NT2/D1 (cell line): ENCODE results near the gene LRRC59.

Source experiments
- DNase-seq: peaks from one replicate; pipeline ENCODE4 v3.0.0-alpha.2; 2011; ENCODE audit warnings: low read depth, low spot score
- H3K27me3 ChIP-seq: 2 replicates; pipeline ENCODE4 v1.6.0; 2011; ENCODE audit warnings: mild to moderate bottlenecking; ENCODE audit not compliant: insufficient read length, insufficient read depth
- H3K36me3 ChIP-seq: 2 replicates; pipeline ENCODE4 v1.6.1; 2011; ENCODE audit warnings: mild to moderate bottlenecking, low read length, mixed read lengths; ENCODE audit not compliant: insufficient read depth, insufficient read length
- H3K4me1 ChIP-seq: 2 replicates; pipeline ENCODE4 v1.5.1; 2011; ENCODE audit not compliant: insufficient read depth, insufficient read length
- H3K4me3 ChIP-seq: 2 replicates; pipeline ENCODE4 v1.5.1; 2011; ENCODE audit warnings: low read depth; ENCODE audit not compliant: insufficient read length
- H3K9ac ChIP-seq: 2 replicates; pipeline ENCODE4 v1.6.0; 2011; ENCODE audit warnings: low read depth; ENCODE audit not compliant: insufficient read length
- H3K9me3 ChIP-seq: 2 replicates; pipeline ENCODE4 v1.5.1; 2011; ENCODE audit warnings: mild to moderate bottlenecking, low read length; ENCODE audit not compliant: insufficient read depth
- SUZ12 ChIP-seq: IDR thresholded peaks from 2 replicates; pipeline ENCODE4 v1.6.1; 2011; ENCODE audit not compliant: insufficient read length, insufficient read depth; ENCODE audit errors: extremely low read depth
- YY1 ChIP-seq: IDR thresholded peaks from 2 replicates; pipeline ENCODE4 v1.6.1; 2011; ENCODE audit not compliant: insufficient read length, insufficient read depth
- ZNF274 ChIP-seq: IDR thresholded peaks from 2 replicates; pipeline ENCODE4 v1.6.1; 2011; ENCODE audit warnings: mild to moderate bottlenecking, low read depth, low read length

Gene LRRC59

DNA sequence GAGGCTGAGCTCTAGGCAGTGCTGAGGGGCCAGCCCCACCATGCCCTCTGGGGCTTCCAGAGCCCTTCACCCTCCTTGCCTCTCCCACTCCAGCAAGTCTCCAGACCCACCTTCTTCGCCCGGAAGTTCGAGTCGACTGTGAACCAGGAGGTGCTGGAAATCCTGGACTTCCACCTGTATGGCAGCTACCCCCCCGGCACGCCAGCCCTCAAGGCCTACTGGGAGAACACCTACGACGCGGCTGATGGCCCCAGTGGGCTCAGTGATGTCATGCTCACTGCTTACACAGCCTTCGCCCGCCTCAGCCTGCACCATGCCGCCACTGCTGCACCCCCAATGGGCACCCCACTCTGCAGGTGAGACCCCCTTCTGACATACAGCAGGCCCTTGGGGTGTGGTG is 40.9 kb downstream of the LRRC59 start:
- TF ChIP-seq ZNF274 = no peak
- TF ChIP-seq YY1 = no peak
- Histone ChIP-seq H3K27me3 (no peaks in the 10 kb centered on the region), H3K36me3 (peaks cover 96% of the 10 kb centered on the region), H3K9ac (no peak overlapping the region), H3K4me3 (no peak overlapping the region), H3K4me1 (peaks cover 3% of the 10 kb centered on the region), H3K9me3 (no peaks in the 10 kb centered on the region)
- DNase-seq = no peak

DNA sequence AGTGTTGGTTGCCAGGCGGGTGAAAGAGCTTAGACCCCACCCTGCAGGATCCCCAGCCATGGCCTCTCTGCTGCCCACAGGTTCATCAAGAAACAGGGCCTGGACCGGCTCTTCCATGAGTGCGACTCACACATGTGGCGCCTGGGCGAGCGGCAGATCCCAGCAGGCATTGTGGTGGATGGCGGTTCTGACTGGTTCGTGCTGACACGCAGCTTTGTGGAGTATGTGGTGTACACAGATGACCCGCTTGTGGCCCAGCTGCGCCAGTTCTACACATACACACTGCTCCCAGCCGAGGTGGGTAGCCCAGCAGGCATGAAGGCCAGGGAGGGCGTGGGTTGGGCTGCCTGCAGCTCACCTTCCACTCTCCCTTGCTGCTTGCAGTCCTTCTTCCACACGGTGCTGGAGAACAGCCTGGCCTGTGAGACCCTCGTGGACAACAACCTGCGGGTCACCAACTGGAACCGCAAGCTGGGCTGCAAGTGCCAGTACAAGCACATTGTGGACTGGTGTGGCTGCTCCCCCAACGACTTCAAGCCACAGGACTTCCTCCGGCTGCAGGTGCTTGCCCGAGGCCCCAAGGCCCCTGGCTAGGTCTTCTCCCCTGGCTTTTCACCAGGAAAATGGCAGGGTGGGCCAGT is 41.5 kb downstream of the LRRC59 start:
- Histone ChIP-seq H3K27me3 (no peaks in the 10 kb centered on the region), H3K4me3 (no peak overlapping the region), H3K36me3 (peaks cover 90% of the 10 kb centered on the region), H3K9me3 (no peaks in the 10 kb centered on the region), H3K4me1 (peaks cover 3% of the 10 kb centered on the region), H3K9ac (no peak overlapping the region)
- TF ChIP-seq YY1 (no peak), SUZ12 (no peak), ZNF274 (no peak)
- DNase-seq = no peak

DNA sequence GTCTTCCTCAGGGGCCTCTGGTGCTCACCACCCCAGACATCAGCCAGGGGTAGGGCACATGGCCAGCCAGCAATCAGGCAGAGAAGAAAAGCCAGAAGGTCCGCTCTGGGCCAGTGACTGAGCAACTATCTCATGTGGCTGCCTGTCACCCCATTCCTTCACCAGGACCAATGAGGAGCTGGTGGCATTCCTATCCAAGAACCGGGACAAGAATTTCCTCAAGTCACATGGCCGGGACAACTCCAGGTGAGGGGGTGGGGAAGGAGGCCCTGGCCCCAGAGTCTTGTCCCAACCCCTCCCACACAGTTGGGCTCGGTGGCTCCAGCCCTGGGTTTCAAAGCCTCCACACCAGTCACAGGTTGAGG is 42.0 kb downstream of the LRRC59 start:
- no peak overlapping the region for H3K4me3 ChIP-seq
- H3K4me1 ChIP-seq = peaks cover 3% of the 10 kb centered on the region
- no peaks in the 10 kb centered on the region for H3K9me3 ChIP-seq
- TF ChIP-seq YY1 = no peak
- no peak for TF ChIP-seq SUZ12
- no peak for TF ChIP-seq ZNF274
- peaks cover 87% of the 10 kb centered on the region for H3K36me3 ChIP-seq
- H3K9ac ChIP-seq = no peak overlapping the region
- H3K27me3 ChIP-seq = no peaks in the 10 kb centered on the region
- no peak for DNase-seq

DNA sequence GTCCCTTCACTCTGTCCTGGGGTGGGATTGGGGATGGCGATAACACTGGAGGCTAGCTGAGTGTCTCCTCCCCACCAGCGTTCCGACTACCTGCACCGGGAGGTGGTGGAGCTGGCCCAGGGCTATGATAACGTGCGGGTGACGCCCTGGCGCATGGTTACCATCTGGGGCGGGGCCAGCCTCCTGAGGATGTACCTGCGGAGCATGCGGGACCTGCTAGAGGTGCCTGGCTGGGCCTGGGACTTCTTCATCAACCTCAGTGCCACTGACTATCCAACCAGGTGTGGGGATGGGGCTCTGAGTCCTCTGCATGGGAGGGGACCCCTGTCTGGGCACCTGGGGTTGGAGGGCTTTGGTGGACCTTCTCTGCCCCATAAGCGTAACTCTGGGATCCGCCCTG is 42.5 kb downstream of the LRRC59 start:
- no peaks in the 10 kb centered on the region for H3K9me3 ChIP-seq
- H3K4me1 ChIP-seq = peaks cover 3% of the 10 kb centered on the region
- no peaks in the 10 kb centered on the region for H3K27me3 ChIP-seq
- no peak overlapping the region for H3K9ac ChIP-seq
- no peak overlapping the region for H3K4me3 ChIP-seq
- H3K36me3 ChIP-seq = peaks cover 81% of the 10 kb centered on the region
- no peak for DNase-seq
- TF ChIP-seq YY1 (no peak), SUZ12 (no peak), ZNF274 (no peak)

DNA sequence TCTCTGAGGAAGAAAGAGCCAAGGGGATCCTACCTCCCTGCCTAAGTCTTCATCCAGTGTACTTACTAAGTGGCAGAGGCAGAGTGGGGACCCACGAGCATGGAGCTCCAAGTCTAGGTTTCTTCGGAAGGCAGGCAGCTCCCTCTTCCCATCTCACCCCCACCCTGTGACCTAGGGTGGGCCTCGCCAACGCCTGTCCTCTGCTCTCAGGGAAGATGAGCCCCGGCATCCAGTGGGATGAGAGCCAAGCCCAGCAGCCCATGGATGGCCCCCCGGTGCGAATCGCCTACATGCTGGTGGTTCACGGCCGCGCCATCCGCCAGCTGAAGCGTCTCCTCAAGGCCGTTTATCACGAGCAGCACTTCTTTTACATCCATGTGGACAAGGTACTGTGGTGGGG is 43.1 kb downstream of the LRRC59 start:
- no peak for TF ChIP-seq ZNF274
- TF ChIP-seq YY1 = no peak
- no peak for TF ChIP-seq SUZ12
- Histone ChIP-seq H3K9me3 (no peaks in the 10 kb centered on the region), H3K9ac (no peak overlapping the region), H3K27me3 (no peaks in the 10 kb centered on the region), H3K4me1 (peaks cover 3% of the 10 kb centered on the region), H3K36me3 (peaks cover 77% of the 10 kb centered on the region), H3K4me3 (no peak overlapping the region)
- no peak for DNase-seq

DNA sequence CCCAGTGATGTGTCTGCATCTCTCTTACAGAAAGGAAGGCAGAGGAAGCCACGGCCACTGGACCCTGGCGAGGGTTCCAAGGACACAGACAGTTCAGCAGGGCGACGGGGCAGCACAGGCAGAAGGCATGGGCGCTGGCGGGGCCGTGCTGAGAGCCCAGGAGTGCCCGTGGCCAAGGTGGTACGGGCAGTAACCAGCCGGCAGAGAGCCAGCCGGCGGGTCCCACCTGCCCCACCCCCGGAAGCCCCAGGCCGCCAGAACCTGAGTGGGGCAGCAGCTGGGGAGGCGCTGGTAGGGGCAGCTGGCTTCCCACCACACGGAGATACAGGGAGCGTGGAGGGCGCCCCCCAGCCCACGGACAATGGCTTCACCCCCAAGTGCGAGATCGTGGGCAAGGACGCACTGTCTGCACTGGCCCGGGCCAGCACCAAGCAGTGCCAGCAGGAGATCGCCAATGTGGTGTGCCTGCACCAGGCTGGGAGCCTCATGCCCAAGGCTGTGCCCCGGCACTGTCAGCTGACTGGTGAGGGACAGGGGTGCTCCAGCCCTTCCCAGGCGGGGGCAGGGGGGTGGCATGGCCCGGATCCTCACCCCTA is 43.6 kb downstream of the LRRC59 start:
- Histone ChIP-seq H3K9ac (no peak overlapping the region), H3K36me3 (peaks cover 77% of the 10 kb centered on the region), H3K27me3 (no peaks in the 10 kb centered on the region), H3K4me1 (peaks cover 8% of the 10 kb centered on the region), H3K4me3 (no peak overlapping the region), H3K9me3 (no peaks in the 10 kb centered on the region)
- no peak for DNase-seq
- TF ChIP-seq YY1 (no peak), ZNF274 (no peak), SUZ12 (no peak)

DNA sequence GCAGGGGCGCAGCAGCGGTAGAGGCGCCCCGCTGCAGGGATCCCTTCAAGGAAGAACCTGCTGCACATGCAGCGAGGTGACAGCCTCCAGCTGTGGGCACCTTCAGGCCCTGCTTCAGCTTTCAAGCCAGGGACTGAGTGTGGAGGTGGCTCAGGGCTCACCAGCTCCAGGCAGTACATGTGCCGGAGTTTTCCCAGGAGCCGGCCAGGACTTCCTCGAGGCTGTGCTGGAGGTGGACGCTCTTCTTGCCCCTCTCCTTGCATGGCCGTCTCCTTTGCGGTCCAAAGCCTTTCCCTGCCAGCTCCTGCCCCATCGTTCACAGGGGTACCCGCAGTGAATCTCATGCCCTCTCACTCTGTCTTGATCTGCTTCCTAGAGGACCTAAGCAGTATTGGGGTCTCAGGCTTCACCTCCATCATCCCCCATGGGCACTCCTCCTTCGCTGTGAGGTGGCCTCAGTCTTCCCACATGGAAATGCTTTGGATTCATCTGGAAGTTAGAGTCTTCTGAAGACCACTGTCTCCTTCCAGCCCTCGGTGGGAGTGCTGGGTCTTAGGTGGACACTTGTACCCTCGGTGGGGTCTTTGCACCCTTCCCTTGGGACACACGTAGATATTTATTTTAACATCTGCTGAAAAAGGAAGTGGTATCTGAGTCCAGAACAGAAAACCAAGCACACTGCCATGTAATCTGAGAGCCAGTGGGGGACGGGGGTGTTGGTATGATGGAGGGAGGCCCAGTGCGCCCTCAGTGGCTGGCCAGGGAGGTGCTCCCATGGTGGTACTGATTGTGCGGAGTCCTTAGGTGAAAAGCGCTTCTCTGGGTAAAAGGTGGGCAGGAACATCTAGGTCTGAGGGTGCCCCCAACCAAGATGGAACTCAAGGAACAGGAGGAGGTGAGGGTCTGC is 44.4 kb downstream of the LRRC59 start:
- no peak for TF ChIP-seq YY1
- TF ChIP-seq SUZ12 = no peak
- no peak for TF ChIP-seq ZNF274
- Histone ChIP-seq H3K27me3 (no peaks in the 10 kb centered on the region), H3K9ac (no peak overlapping the region), H3K4me3 (no peak overlapping the region), H3K4me1 (peaks cover 10% of the 10 kb centered on the region), H3K36me3 (peaks cover 69% of the 10 kb centered on the region), H3K9me3 (no peaks in the 10 kb centered on the region)
- no peak for DNase-seq
